ENCODE data around the gene SDCCAG8.

SDCCAG8 gene

GRCh38 chr1:243483071-243483771, 227.4 kb downstream of the SDCCAG8 start:
- no peak for DNase-seq (ENCODE audit: low read depth in 2 of 2)

DNA sequence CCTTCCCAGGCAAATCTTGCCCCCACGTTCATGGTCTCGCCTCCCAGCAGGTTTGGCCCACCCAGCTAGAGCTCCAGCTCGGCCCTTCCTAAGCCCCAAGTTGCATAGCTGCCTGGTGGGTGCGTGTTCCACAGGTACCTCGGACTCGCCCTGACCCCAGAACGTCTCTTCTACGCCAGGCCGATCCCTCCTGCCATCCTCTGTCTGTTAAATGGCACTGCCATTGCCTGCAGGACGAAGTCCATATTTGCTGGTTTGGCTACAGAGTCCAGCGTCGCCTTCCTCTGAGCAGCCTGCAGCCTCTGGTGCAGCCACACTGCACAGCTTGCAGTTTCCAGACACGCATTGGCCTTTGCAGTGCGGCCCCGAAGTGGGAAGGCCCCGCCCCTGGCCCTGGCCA, 228.1 kb downstream of the SDCCAG8 start:
- DNase-seq (ENCODE audit: low read depth in 2 of 2): no peak

GRCh38 chr1:243487036-243487648, 231.3 kb downstream of the SDCCAG8 start:
- no peak for DNase-seq (ENCODE audit: low read depth in 2 of 2)

- no peak for DNase-seq (ENCODE audit: low read depth in 2 of 2)
These were observed 231.9 kb downstream of the SDCCAG8 start for GRCh38 chr1:243487649-243488227.

DNA sequence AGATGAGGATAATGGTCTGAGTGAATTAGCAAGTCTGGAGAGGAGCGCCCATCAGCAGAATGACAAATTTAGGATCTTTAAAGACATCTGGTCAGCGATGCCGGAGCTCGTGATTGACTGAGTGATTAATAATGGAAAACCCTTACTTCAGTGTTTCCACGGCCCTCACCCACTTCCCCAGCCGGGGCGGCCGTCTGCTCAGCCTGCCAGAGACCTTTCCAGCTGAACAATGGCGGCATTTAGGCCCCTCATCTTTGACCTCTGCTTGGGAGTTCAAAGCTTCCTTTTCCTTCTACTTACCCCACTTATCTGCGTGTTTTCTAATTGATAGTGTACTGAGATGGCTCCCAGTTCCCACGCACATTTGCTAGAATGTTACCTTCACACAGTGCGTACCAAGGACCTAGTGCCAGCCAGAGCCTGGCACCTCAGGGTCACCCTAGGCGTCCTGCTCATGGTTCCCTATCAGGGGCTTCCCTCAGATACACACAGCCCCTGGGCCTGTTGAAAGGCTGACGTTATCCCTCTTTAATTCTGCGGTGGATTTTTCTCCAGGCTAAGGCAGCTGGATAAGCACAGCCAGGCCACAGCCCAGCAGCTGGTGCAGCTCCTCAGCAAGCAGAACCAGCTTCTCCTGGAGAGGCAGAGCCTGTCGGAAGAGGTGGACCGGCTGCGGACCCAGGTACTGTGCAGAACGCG, 232.8 kb downstream of the SDCCAG8 start:
- no peak for DNase-seq (ENCODE audit: low read depth in 2 of 2)

GRCh38 chr1:243489158-243489527, 233.3 kb downstream of the SDCCAG8 start:
- DNase-seq (ENCODE audit: low read depth in 2 of 2): no peak

- DNase-seq (ENCODE audit: low read depth in 2 of 2): no peak
These were observed 234.1 kb downstream of the SDCCAG8 start for GRCh38 chr1:243489681-243490546.

GRCh38 chr1:243490748-243491686, 235.2 kb downstream of the SDCCAG8 start:
- DNase-seq (ENCODE audit: low read depth in 2 of 2): no peak

DNA sequence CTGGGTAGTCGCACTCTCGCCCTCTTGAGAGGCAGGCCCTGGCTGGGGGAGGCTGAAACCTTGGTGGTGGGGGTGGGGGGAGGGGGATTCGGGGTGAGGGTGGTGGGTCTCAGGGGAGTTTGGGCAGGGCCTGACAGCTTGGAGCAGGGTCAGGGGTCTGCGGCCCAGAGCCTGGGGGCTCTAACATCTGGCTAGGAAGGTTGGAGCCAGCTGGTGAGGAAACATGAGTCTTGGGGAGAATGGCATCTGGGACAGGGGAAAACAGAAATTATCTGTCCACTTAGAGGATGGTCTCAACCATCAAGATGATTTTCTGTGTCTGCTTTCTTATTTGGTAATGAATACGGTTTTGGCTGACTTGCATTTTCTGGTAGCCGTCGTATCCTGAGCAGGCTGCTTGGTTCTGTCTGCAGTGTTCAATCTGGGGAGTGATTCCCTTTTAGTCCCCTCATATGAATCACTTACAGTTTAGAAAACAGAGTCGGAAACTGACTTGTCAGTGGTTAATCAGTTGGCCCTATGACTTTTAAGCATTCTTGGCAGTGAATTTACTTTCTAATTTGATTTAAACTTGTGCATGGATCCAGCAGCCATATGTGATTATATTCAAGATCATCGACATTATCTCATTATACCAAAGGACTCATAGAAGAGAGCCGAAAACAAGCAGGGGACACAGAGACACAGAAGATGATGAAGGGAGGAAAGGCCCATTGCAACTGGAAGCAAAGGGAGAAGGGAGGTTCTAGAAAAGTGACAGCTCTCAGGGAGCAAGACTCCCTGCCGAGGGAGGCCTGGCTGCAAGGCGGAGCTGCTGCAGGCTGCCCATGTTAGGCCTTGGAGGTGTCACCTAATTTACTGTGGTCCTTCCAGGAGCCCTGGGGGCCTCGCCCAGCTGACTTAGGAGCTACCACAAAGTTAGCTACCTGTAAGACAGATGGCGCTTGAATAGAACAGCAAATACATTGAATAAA, 237.6 kb downstream of the SDCCAG8 start:
- DNase-seq (ENCODE audit: low read depth in 2 of 2): no peak

DNA sequence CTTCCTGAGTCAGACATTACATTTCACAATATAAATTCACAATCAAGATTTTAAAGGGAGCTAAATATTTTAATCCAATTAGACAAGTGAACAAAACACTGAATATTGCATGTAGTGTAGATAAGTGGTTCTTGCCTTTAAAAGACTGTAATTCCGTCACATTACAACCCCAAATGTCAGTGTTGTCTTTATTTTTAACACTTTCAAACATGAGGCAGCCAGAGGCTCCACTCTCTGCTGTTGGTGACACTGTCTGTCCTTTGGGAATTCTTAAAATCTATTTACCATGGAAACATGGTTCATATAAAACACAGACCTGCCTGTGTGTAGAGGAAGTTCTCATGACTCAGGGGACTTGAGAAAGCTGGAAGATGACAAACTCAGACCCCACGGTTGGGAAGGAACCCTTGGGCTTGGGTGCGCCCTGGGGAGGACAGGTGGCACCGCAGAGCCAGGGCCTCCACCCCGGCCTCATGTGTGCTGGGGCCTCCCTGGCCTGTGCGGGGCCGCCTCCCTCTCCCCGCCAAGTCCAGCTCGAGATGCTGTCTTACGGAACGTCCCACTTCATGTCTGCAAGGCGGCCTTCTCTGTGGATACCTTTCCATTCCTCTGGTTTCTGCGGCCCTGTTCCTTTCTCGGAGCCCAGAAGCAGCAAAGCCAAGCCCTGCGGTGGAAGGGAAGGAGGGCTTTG, 239.0 kb downstream of the SDCCAG8 start:
- no peak for DNase-seq (ENCODE audit: low read depth in 2 of 2)

GRCh38 chr1:243495442-243496186, 239.8 kb downstream of the SDCCAG8 start:
- no peak for DNase-seq (ENCODE audit: low read depth in 2 of 2)

- DNase-seq (ENCODE audit: low read depth in 2 of 2): no peak
These were observed 240.4 kb downstream of the SDCCAG8 start for GRCh38 chr1:243496187-243496646.

GRCh38 chr1:243496806-243497205, 241.0 kb downstream of the SDCCAG8 start:
- no peak for DNase-seq (ENCODE audit: low read depth in 2 of 2)

DNA sequence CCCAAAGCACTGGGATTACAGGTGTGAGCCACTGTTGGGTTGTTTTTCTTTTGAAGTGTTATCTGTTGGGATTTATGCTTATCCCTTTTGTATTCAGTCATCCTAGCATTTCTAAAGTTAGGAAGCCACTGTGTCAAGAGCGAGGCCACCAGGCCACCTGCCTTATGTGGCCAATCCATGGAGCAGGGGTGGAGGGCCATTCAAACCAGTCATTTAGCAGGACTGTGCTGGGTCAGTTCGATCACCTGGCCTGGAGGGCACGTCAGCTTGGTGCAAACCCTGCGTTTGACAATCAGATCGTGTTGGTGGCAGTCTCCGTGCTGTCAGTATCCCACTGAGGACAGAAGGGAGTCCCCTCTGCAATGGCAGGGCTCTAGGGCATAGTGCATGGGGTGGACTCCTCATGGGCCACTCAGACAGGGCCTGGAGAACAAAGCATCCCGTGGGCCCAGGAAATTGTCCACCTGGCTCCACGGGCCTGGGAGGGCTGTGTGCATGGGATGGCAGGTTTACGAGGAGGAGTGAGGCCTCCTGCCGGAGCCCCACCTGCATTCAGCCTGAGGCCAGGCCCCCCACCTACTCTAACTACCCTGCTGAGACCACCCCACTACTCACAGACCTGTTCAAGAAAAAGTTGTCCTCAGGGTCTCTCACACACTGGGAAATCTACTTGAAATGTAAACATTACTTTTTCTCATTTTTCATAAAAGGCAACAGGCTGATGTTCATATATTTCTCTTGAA, 242.3 kb downstream of the SDCCAG8 start:
- no peak for DNase-seq (ENCODE audit: low read depth in 2 of 2)

DNA sequence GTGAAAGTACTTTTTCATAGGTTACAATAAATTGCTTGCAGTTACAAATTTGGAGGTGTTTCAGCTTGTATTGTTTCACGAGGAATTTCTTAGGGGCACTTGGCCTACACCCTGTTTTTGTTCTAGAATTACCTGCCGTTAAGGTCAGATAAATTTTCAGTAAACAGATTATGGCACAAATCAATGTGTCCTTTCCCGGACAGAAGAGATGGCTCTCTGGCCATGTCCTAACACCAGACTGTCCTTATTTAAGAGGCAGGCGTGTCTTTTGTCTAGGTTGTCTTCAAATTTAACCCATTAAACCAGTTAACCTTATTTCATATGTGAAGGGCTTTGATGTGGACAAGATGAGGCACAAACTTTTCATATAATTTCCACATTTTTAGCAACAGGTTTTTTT, 243.4 kb downstream of the SDCCAG8 start:
- DNase-seq (ENCODE audit: low read depth in 2 of 2): no peak

DNA sequence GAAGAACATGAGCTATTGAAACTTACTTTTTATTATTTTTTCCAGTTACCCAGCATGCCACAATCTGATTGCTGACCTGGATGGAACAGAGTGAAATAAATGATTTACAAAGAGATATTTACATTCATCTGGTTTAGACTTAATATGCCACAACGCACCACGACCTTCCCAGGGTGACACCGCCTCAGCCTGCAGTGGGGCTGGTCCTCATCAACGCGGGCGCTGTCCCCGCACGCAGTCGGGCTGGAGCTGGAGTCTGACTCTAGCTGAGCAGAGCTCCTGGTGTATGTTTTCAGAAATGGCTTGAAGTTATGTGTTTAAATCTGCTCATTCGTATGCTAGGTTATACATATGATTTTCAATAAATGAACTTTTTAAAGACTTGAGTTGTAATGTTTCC, 243.9 kb downstream of the SDCCAG8 start:
- DNase-seq (ENCODE audit: low read depth in 2 of 2): no peak

DNA sequence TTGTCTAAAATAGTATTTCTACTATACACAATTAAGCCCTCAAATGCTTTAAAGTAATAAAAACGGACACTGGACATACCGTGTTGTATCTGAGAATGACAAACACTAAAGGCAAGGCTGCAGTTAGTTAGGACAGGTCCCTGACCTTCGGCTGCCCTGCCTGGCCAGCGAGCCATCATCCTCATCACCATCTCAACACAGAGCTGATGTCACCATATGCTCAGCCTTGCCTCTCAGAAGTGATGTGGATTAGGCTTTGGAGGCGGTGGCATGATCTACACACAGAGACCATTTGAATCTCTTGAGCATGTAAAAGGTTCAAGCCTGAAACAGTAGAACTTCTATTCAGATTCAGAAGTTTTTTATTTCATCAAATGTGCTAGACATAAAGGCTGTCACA, 244.7 kb downstream of the SDCCAG8 start:
- no peak for DNase-seq (ENCODE audit: low read depth in 2 of 2)
